GM12878 (cell line): ENCODE measurements around the gene CACNA2D2. TPM values are rescaled to one million over a fixed set of nuclear protein-coding genes. Genes with fewer than 3 reads are reported as not detected.

Experiments
- ATAC-seq: fragments of 200-7000 bp; cut with Tn5 transposase; 3 replicates; pipeline ENCODE4 v1.9.1; 2020; ENCODE audit warnings: mild to moderate bottlenecking, moderate library complexity
- BruUV-seq: library from RNA; stranded (reverse); fragments of 400-500 nt; replicated peaks from 2 replicates; lab custom pipeline; 2021; lab: Mats Ljungman, UMichigan
- CTCF ChIA-PET: fragments of 300-600 bp; sonication (Branson Sonifier 250); formaldehyde crosslinking; extraction: SDS; loops from one replicate; lab custom pipeline; 2021; ENCODE audit warnings: inconsistent platforms; lab: Yijun Ruan, JAX
- POLR2A ChIA-PET: fragments of 350-600 bp; formaldehyde crosslinking; extraction: SDS; loops from one replicate; lab custom pipeline; 2021; ENCODE audit warnings: inconsistent platforms; lab: Charles Lee
- RAD21 ChIA-PET: fragments of 300-600 bp; sonication (Branson Sonifier 250); formaldehyde crosslinking; loops from one replicate; lab custom pipeline; 2023; ENCODE audit warnings: antibody characterized with exemption; ENCODE audit not compliant: unreplicated experiment; lab: Charles Lee
- SMC1A ChIA-PET: fragments of 300-600 bp; sonication (Branson Sonifier 250); formaldehyde crosslinking; loops from one replicate; lab custom pipeline; 2023; ENCODE audit not compliant: unreplicated experiment, uncharacterized antibody; lab: Charles Lee
- DNase-seq: peaks from one replicate; pipeline ENCODE4 v3.0.0-alpha.2; 2011; ENCODE audit warnings: low read depth, low spot score
- FAIRE-seq: peaks from 3 replicates; lab custom pipeline; 2011; peaks lifted over from hg19 to GRCh38; lab: Jason Lieb, UNC
- H2AFZ ChIP-seq: 2 replicates; pipeline ENCODE4 v1.6.0; 2011; ENCODE audit warnings: low read depth, low read length, control low read depth; ENCODE audit not compliant: control insufficient read depth
- H3K27ac ChIP-seq: 2 replicates; pipeline ENCODE4 v1.5.1; 2011; ENCODE audit warnings: control low read depth; ENCODE audit not compliant: control insufficient read depth, insufficient read depth
- H3K27me3 ChIP-seq, 2 experiments: replicated peaks in 1 of 2; 2 replicates each; pipeline versions ENCODE4 v1.6.0 to v1.6.1; 2011; ENCODE audit warnings: low read length in 1 of 2; ENCODE audit not compliant: control insufficient read depth in 2 of 2, insufficient read depth in 2 of 2
- H3K36me3 ChIP-seq, 2 experiments: 2 replicates each; pipeline ENCODE4 v1.5.1; 2011; ENCODE audit warnings: low read length in 1 of 2; ENCODE audit not compliant: control insufficient read depth in 2 of 2, insufficient read depth in 2 of 2
- H3K4me1 ChIP-seq: 2 replicates; pipeline ENCODE4 v1.6.1; 2011; ENCODE audit warnings: mild to moderate bottlenecking, low read length, moderate library complexity, mixed read lengths; ENCODE audit not compliant: control insufficient read depth, insufficient read depth
- H3K4me2 ChIP-seq: 2 replicates; pipeline ENCODE4 v1.6.0; 2011; ENCODE audit warnings: control low read depth; ENCODE audit not compliant: control insufficient read depth, insufficient read depth
- H3K4me3 ChIP-seq: fragments of 200-600 bp; sonication (generic); 2 replicates; pipeline ENCODE4 v1.5.1; 2016
- H3K79me2 ChIP-seq: 2 replicates; pipeline ENCODE4 v1.6.0; 2011; ENCODE audit warnings: low read length; ENCODE audit not compliant: control insufficient read depth, insufficient read depth
- H3K9ac ChIP-seq: 2 replicates; pipeline ENCODE4 v1.8.0; 2011; ENCODE audit warnings: low read length, control low read depth, mixed read lengths; ENCODE audit not compliant: control insufficient read depth, insufficient read depth
- H3K9me3 ChIP-seq: replicated peaks from 3 replicates; pipeline ENCODE4 v1.5.1; 2011; ENCODE audit warnings: mild to moderate bottlenecking, low read length; ENCODE audit not compliant: control insufficient read depth, insufficient read depth
- H4K20me1 ChIP-seq: 2 replicates; pipeline ENCODE4 v1.6.0; 2011; ENCODE audit not compliant: control insufficient read depth, insufficient read depth
- ATF7 ChIP-seq: fragments of 450-650 bp; IDR thresholded peaks from 2 replicates; pipeline ENCODE4 v1.6.1; 2016; ENCODE audit warnings: low read depth, mild to moderate bottlenecking
- CBX3 ChIP-seq: fragments of 200-600 bp; sonication (generic); IDR thresholded peaks from 2 replicates; pipeline ENCODE4 v1.6.1; 2016; ENCODE audit warnings: low read depth, borderline replicate concordance
- KDM1A ChIP-seq: fragments of 200-600 bp; sonication (generic); IDR thresholded peaks from 2 replicates; pipeline ENCODE4 v1.6.1; 2016; ENCODE audit warnings: borderline replicate concordance
- KLF5 ChIP-seq: fragments of 450-650 bp; IDR thresholded peaks from 2 replicates; pipeline ENCODE4 v1.6.1; 2014; ENCODE audit warnings: mild to moderate bottlenecking; ENCODE audit not compliant: partially characterized antibody
- NRF1 ChIP-seq: conservative IDR thresholded peaks from 2 replicates; pipeline ENCODE4 v1.6.1; 2011; ENCODE audit warnings: mild to moderate bottlenecking, low read depth, low read length, improper control_type of control experiment
- POLR2A ChIP-seq: IDR thresholded peaks from 2 replicates; pipeline ENCODE4 v1.6.1; 2011; ENCODE audit warnings: low read depth, mild to moderate bottlenecking, low read length
- RB1 ChIP-seq: fragments of 450-650 bp; formaldehyde crosslinking; IDR thresholded peaks from 2 replicates; pipeline ENCODE4 v1.6.1; 2017; ENCODE audit warnings: mild to moderate bottlenecking, borderline replicate concordance
- SP1 ChIP-seq: IDR thresholded peaks from one replicate; pipeline ENCODE4 v1.6.1; 2011; ENCODE audit warnings: low read depth, low read length
- WGBS: methylation state at CpG from one replicate; pipeline ENCODE4 v1.1.6; 2016; ENCODE audit warnings: low lambda C conversion rate; ENCODE audit not compliant: insufficient replicate concordance, insufficient coverage; ENCODE audit errors: missing lambda C conversion rate; 5-methylcytosine and 5-hydroxymethylcytosine counted together
- in situ Hi-C: fragments of 300-500 bp; cut with MboI; formaldehyde crosslinking; loops from 9 replicates; pipeline ENCODE4 v1.14.3; 2018; ENCODE audit warnings: mixed read lengths
- intact Hi-C: fragments of 100-400 bp; cut with micrococcal nuclease; formaldehyde crosslinking; loops from one replicate; pipeline ENCODE4 v1.14.2; 2022; ENCODE audit not compliant: unreplicated experiment
- polyA plus RNA-seq, 11 experiments: library from polyadenylated mRNA; depleted of rRNA in 4 of 11; unstranded in 6 of 11; stranded (reverse) in 5 of 11; fragments of >200 nt; fragmentation: Nextera tagmentation in 4 of 11; fragmentation: Illumina TruSeq in 1 of 11; extraction: Ambion mirVana in 4 of 11; extraction: Trizol in 1 of 11; gene quantifications; 1 replicate in 1 of 11; 2 replicates in 10 of 11; pipeline versions ENCODE4 v1.2.1 to v1.2.3, GENCODE V29; 2011 to 2016; ENCODE audit warnings: inconsistent platforms in 2 of 11, missing spikeins in 2 of 11, low read depth in 1 of 11
- total RNA-seq, 4 experiments: library from RNA; depleted of rRNA in 3 of 4; stranded (reverse); fragments of >200 nt in 3 of 4; fragmentation: Illumina TruSeq in 1 of 4; extraction: Trizol in 1 of 4; gene quantifications; 2 replicates each; pipeline versions ENCODE4 v1.2.1 to v1.2.3, GENCODE V29; 2013 to 2021
- TF ChIP-seq, protein P1 (sequence below), 3 experiments: IDR thresholded peaks in 2 of 3; conservative IDR thresholded peaks in 1 of 3; 2 replicates each; pipeline ENCODE4 v1.5.1; 2011; ENCODE audit warnings: low read depth in 3 of 3, low read length in 3 of 3, mild to moderate bottlenecking in 3 of 3, control low read depth in 2 of 3, moderate library complexity in 2 of 3, inconsistent platforms in 1 of 3, mixed read lengths in 1 of 3; ENCODE audit not compliant: control insufficient read depth in 2 of 3, insufficient read depth in 1 of 3; ENCODE audit errors: extremely low read depth in 1 of 3

The CACNA2D2 gene
- total and polyA plus RNA-seq, 10 of the 15 experiments (the other 5 are each of a cell fraction or from before 2014, with no cell fraction given), result 0.03 to 0.07 TPM; not detected in 8

GRCh38 chr3:50412231-50412754, 91.1 kb downstream of the CACNA2D2 start:
- Histone ChIP-seq H3K27me3 (peaks cover 0 to 1% of the 10 kb centered on the region in 2 experiments; a peak in 1 of 4 replicates), H3K4me2 (no peak overlapping the region), H3K79me2 (no peaks in the 10 kb centered on the region), H3K9me3 (no peaks in the 10 kb centered on the region), H3K4me3 (no peak overlapping the region), H3K27ac (no peak overlapping the region), H3K9ac (no peak overlapping the region), H3K4me1 (no peaks in the 10 kb centered on the region; the same call in 1 of the 2 replicates), H2AFZ (no peak overlapping the region), H3K36me3 (no peaks in the 10 kb centered on the region), H4K20me1 (no peaks in the 10 kb centered on the region)
- POLR2A ChIA-PET, result no interaction called here
- ATAC-seq (no peak), FAIRE-seq (no peak), DNase-seq (no peak)
- RAD21 ChIA-PET, result no interaction called here
- no peak for TF ChIP-seq CBX3
- TF ChIP-seq SP1, result no peak
- TF ChIP-seq ATF7, result no peak
- no peak for TF ChIP-seq KLF5
- TF ChIP-seq, protein P1, sequence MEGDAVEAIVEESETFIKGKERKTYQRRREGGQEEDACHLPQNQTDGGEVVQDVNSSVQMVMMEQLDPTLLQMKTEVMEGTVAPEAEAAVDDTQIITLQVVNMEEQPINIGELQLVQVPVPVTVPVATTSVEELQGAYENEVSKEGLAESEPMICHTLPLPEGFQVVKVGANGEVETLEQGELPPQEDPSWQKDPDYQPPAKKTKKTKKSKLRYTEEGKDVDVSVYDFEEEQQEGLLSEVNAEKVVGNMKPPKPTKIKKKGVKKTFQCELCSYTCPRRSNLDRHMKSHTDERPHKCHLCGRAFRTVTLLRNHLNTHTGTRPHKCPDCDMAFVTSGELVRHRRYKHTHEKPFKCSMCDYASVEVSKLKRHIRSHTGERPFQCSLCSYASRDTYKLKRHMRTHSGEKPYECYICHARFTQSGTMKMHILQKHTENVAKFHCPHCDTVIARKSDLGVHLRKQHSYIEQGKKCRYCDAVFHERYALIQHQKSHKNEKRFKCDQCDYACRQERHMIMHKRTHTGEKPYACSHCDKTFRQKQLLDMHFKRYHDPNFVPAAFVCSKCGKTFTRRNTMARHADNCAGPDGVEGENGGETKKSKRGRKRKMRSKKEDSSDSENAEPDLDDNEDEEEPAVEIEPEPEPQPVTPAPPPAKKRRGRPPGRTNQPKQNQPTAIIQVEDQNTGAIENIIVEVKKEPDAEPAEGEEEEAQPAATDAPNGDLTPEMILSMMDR (IDR thresholded peaks at IDR 0.05 in 2 of 3, conservative IDR thresholded peaks at IDR 0.05 in 1 of 3; ENCODE audit: control insufficient read depth in 2 of 3, extremely low read depth in 1 of 3, insufficient read depth in 1 of 3, low read depth in 3 of 3, low read length in 3 of 3), result no peak
- TF ChIP-seq POLR2A, result no peak
- no peak for TF ChIP-seq NRF1
- no peak for TF ChIP-seq KDM1A
- no peak for TF ChIP-seq RB1
- SMC1A ChIA-PET, result no interaction called here
- 27% methylated on average over 11 of the region's 11 CpGs for WGBS
- in situ Hi-C loops (no loop called here), intact Hi-C loops (no loop called here)
- BruUV-seq, result no TSS peak
- CTCF ChIA-PET, result no interaction called here
